GM12872 (cell line): ENCODE measurements around the gene PIANP.
A peak's percentile ranks its signal among the peaks of the same experiment; 100 is the strongest.

Experiments
- CTCF ChIP-seq: IDR thresholded peaks from 3 replicates; pipeline ENCODE4 v1.5.1; 2011; ENCODE audit warnings: low read depth, mild to moderate bottlenecking, low read length, moderate library complexity; ENCODE audit not compliant: insufficient read depth

PIANP gene

DNA sequence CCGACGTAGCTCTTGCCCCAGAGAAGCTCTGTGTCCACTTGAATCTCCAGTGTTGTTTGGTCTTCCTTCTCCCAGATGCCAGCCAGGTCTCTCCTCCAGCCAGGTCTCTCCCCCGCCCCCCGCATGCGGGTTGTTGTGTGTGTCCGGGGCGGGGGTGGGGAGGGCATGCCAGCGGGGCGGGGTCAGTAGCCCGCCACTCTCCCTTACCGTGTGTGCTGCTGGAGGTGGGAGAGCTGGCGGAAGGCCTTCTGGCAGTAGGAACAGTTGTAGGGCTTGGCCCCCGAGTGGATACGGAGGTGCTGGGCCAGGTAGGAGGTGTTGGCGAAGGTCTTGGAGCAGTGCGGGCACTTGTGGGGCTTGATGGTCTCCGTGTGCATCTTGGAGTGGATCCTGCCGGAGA, 28.5 kb downstream of the PIANP start:
- no peak for TF ChIP-seq CTCF

DNA sequence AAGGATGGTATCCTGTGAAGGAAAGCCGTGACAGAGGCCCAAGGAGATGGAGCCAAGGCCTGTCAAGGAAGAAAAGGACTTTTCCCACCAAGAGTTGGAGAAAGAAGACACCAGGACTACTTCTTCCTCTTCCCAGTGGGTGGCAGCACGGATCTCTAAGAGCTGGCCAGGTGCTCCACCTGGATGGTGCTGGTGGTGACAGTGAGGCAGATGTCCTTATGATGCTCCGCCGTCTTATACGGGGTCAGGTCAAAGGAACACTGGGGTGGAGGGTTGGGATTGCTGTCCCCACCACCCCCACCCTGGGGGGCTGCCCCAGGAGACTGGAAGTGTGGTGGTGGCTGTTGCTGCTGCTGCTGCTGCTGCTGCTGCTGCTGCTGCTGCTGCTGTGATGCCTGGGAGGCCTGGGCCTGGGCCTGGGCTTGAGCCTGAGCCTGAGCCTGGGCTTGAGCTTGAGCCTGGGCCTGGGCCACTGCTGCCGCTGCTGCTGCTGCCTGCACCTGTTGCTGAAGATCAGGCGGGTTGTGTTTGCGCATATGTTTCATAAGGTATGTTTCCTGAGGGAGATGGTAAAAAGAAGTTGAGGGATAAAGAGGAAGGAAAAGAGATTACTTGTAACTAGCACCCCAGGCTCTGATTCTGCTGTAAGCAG, 32.9 kb downstream of the PIANP start:
- peak; percentile 45; the same call in 2 of the 3 replicates for TF ChIP-seq CTCF

GRCh38 chr12:6666211-6666610, 34.4 kb downstream of the PIANP start:
- no peak for TF ChIP-seq CTCF

GRCh38 chr12:6664902-6665301, 35.7 kb downstream of the PIANP start:
- TF ChIP-seq CTCF: no peak

- TF ChIP-seq CTCF: no peak
Observed at GRCh38 chr12:6662906-6663742, 37.5 kb downstream of the PIANP start, which contains the start of gene ING4. Gene ING4, minus strand, starts transcription at chr12:6663119. Its CDS starts 18 bp downstream, at chr12:6663101.

- no peak for TF ChIP-seq CTCF
Observed at GRCh38 chr12:6662602-6662905, 38.1 kb downstream of the PIANP start.

DNA sequence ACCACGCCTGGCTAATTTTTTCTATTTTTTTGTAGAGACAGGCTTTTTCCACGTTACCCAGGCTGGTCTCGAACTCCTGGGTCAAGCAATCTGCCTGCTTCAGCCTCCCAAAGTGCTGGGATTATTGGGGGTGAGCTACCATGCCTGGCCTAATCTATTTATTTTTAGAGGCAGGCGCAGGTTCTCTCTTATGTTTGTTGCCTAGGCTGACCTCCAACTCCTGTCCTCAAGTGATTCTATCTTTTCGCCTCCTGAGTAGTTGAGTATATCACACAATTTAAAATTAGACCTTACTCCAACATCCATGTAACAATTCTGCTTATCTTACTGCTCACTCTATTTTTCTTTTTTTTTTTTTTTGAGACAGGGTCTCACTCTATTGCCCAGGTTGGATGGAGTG, 46.6 kb downstream of the PIANP start:
- TF ChIP-seq CTCF: no peak
